Spleen (tissue), 11 donors: ENCODE data around the gene DAB2. TPM values are rescaled to one million over a fixed set of nuclear protein-coding genes. Genes with fewer than 3 reads are reported as not detected.

Experiments
- DNase-seq: peaks from one replicate; pipeline ENCODE4 v3.0.0-alpha.2; 2020
- H3K27ac ChIP-seq, 8 donors: fragments of 200-600 bp; sonication (generic) in 7 of 8; 1 replicate in 4 of 8; 2 replicates in 4 of 8; pipeline versions ENCODE4 v1.5.0 to v1.8.0; 2016 to 2021; ENCODE audit warnings: inconsistent platforms in 4 of 8, mild to moderate bottlenecking in 4 of 8, moderate library complexity in 1 of 8
- H3K27me3 ChIP-seq, 7 donors: fragments of 200-600 bp; sonication (generic) in 6 of 7; replicated peaks in 1 of 7; 1 replicate in 4 of 7; 2 replicates in 3 of 7; pipeline versions ENCODE4 v1.5.0 to v1.8.0; 2016 to 2021; ENCODE audit warnings: inconsistent platforms in 3 of 7, mild to moderate bottlenecking in 1 of 7
- H3K36me3 ChIP-seq, 6 donors: fragments of 200-600 bp; sonication (generic) in 5 of 6; 1 replicate in 4 of 6; 2 replicates in 2 of 6; pipeline versions ENCODE4 v1.5.0 to v1.8.0; 2016 to 2021; ENCODE audit warnings: inconsistent platforms in 2 of 6
- H3K4me1 ChIP-seq, 6 donors: fragments of 200-600 bp; sonication (generic) in 5 of 6; 1 replicate in 3 of 6; 2 replicates in 3 of 6; pipeline versions ENCODE4 v1.5.0 to v1.8.0; 2016 to 2021; ENCODE audit warnings: inconsistent platforms in 3 of 6
- H3K4me3 ChIP-seq, 8 donors: fragments of 200-600 bp; sonication (generic) in 7 of 8; 1 replicate in 4 of 8; 2 replicates in 4 of 8; pipeline versions ENCODE4 v1.5.0 to v1.8.0; 2016 to 2021; ENCODE audit warnings: inconsistent platforms in 4 of 8, mild to moderate bottlenecking in 4 of 8, moderate library complexity in 2 of 8
- H3K9me3 ChIP-seq, 8 donors: fragments of 200-600 bp; sonication (generic) in 7 of 8; 1 replicate in 4 of 8; 2 replicates in 4 of 8; pipeline versions ENCODE4 v1.5.0 to v1.8.0; 2016 to 2021; ENCODE audit warnings: inconsistent platforms in 4 of 8
- CTCF ChIP-seq, 11 experiments: fragments of 200-600 bp in 7 of 11; fragments of 450-650 bp in 4 of 11; sonication (generic) in 4 of 11; IDR thresholded peaks in 8 of 11; conservative IDR thresholded peaks in 3 of 11; 1 replicate in 7 of 11; 2 replicates in 4 of 11; pipeline versions ENCODE4 v1.4.0 to v1.8.0; 2016 to 2021; ENCODE audit warnings: antibody characterized with exemption in 11 of 11, inconsistent platforms in 4 of 11, mild to moderate bottlenecking in 1 of 11
- POLR2A ChIP-seq, 3 donors: fragments of 450-650 bp; IDR thresholded peaks; one replicate each; pipeline ENCODE4 v1.5.1; 2017; ENCODE audit warnings: antibody characterized with exemption in 3 of 3, mild to moderate bottlenecking in 1 of 3
- POLR2AphosphoS5 ChIP-seq, 3 donors: sonication (generic); formaldehyde crosslinking; IDR thresholded peaks; one replicate each; pipeline ENCODE4 v1.5.1; 2017; ENCODE audit warnings: antibody characterized with exemption in 3 of 3
- WGBS, 5 donors: extraction: QIAGEN DNeasy Blood & Tissue Kit in 3 of 5; methylation state at CpG; one replicate each; pipeline versions ENCODE4 v1.1.5 to v1.1.7; 2013 to 2018; 5-methylcytosine and 5-hydroxymethylcytosine counted together
- intact Hi-C: fragments of 100-400 bp; cut with DNase I; formaldehyde crosslinking; loops from one replicate; pipeline ENCODE4 v1.15.0; 2023; ENCODE audit warnings: low total_unique reads
- polyA plus RNA-seq, 3 donors: library from polyadenylated mRNA; stranded (reverse); fragments of 200-250 nt; gene quantifications; one replicate each; pipeline ENCODE4 v1.2.1, GENCODE V29; 2013
- total RNA-seq, 7 donors: library from RNA; depleted of rRNA in 3 of 7; stranded (reverse); fragments of >200 nt in 3 of 7; fragmentation: NEBNext Ultra II Directional in 4 of 7; extraction: Animal tissue kit (Norgen Biotek cat#: 25700) in 4 of 7; gene quantifications; one replicate each; pipeline versions ENCODE4 v1.1.0 to v1.2.1, GENCODE V29; 2016 to 2021
- donor health status: healthy with polysubstance abuse.
- donor health status: DM: no; HTN: no; CAD: no; lungs with moderate emphysema.
- donor health status: DM: no; HTN: no; CAD: no.
- donor health status: Bipolar disorder and iron deficiency.
- donor health status: healthy.
- donor health status: DM: no; HTN: no; CAD: no.
- donor health status: DM: yes; HTN: yes; CAD: no.

DAB2 gene
- total and polyA plus RNA-seq, 10 donors: 19.4 to 206 (median 125) TPM

- Histone ChIP-seq H3K27me3 (no peaks in the 10 kb centered on the region), H3K36me3 (peaks cover 0 to 28% (median 4%) of the 10 kb centered on the region in 6 donors), H3K27ac (no peak overlapping the region), H3K4me3 (no peak overlapping the region), H3K4me1 (no peaks in the 10 kb centered on the region), H3K9me3 (no peaks in the 10 kb centered on the region)
- 72 to 89% (median 89%) methylated on average over 3 of the region's 3 CpGs for WGBS, 5 donors
- intact Hi-C loops: no loop called here
- no peak for DNase-seq
- TF ChIP-seq POLR2A (IDR thresholded peaks at IDR 0.05) (no peak), CTCF (IDR thresholded peaks at IDR 0.05 in 8 of 11, conservative IDR thresholded peaks at IDR 0.05 in 3 of 11) (no peak), POLR2AphosphoS5 (IDR thresholded peaks at IDR 0.05) (no peak)
Observed at GRCh38 chr5:39367711-39368110, 57.1 kb downstream of the DAB2 start.

GRCh38 chr5:39364367-39364766, 60.4 kb downstream of the DAB2 start, which contains the start of gene C9:
TSS of gene C9 (minus strand) at chr5:39364495. CDS start at chr5:39364464, 31 bp downstream.
- no peak for TF ChIP-seq CTCF (IDR thresholded peaks at IDR 0.05 in 8 of 11, conservative IDR thresholded peaks at IDR 0.05 in 3 of 11)
- TF ChIP-seq POLR2A (IDR thresholded peaks at IDR 0.05): no peak
- TF ChIP-seq POLR2AphosphoS5 (IDR thresholded peaks at IDR 0.05): no peak
- no peak within 1 kb of the TSS for H3K27ac ChIP-seq
- H3K27me3 ChIP-seq: no peaks in the 10 kb centered on the region
- H3K9me3 ChIP-seq: no peaks in the 10 kb centered on the region
- H3K4me3 ChIP-seq: no peak within 1 kb of the TSS
- whole genome bisulfite sequencing, 5 donors: 74 to 88% (median 78%) methylated on average over 6 of the region's 6 CpGs
- no peak for DNase-seq
- no peaks in the 10 kb centered on the region for H3K4me1 ChIP-seq
- H3K36me3 ChIP-seq: no peaks in the 10 kb centered on the region
- intact Hi-C loops: no loop called here

GRCh38 chr5:39363217-39363616, 61.6 kb downstream of the DAB2 start:
- Histone ChIP-seq H3K4me1 (no peaks in the 10 kb centered on the region), H3K4me3 (no peak overlapping the region), H3K36me3 (no peaks in the 10 kb centered on the region), H3K9me3 (no peaks in the 10 kb centered on the region), H3K27ac (no peak overlapping the region), H3K27me3 (no peaks in the 10 kb centered on the region)
- intact Hi-C loops: no loop called here
- TF ChIP-seq POLR2AphosphoS5 (IDR thresholded peaks at IDR 0.05) (no peak), CTCF (IDR thresholded peaks at IDR 0.05 in 8 of 11, conservative IDR thresholded peaks at IDR 0.05 in 3 of 11) (no peak), POLR2A (IDR thresholded peaks at IDR 0.05) (no peak)
- 77 to 92% (median 88%) methylated on average over 4 of the region's 4 CpGs for WGBS, 5 donors
- no peak for DNase-seq

GRCh38 chr5:39362646-39363045, 62.1 kb downstream of the DAB2 start:
- intact Hi-C loops: no loop called here
- TF ChIP-seq CTCF (IDR thresholded peaks at IDR 0.05 in 8 of 11, conservative IDR thresholded peaks at IDR 0.05 in 3 of 11) (no peak), POLR2A (IDR thresholded peaks at IDR 0.05) (no peak), POLR2AphosphoS5 (IDR thresholded peaks at IDR 0.05) (no peak)
- H3K4me3 ChIP-seq: no peak overlapping the region
- 72 to 88% (median 82%) methylated on average over 8 of the region's 8 CpGs for WGBS, 5 donors
- H3K4me1 ChIP-seq: no peaks in the 10 kb centered on the region
- no peaks in the 10 kb centered on the region for H3K27me3 ChIP-seq
- H3K27ac ChIP-seq: no peak overlapping the region
- no peaks in the 10 kb centered on the region for H3K9me3 ChIP-seq
- DNase-seq: no peak
- no peaks in the 10 kb centered on the region for H3K36me3 ChIP-seq
